Measurements from ENCODE around the gene HOGA1.

GRCh38 chr10:97550336-97551149 is 33.6 kb upstream of the HOGA1 start:
- TF ChIP-seq SUZ12 (IDR thresholded peaks at IDR 0.05) (no peak), BHLHE40 (IDR thresholded peaks at IDR 0.05; ENCODE audit: borderline replicate concordance) (no peak), FOXM1 (IDR thresholded peaks at IDR 0.05; ENCODE audit: borderline replicate concordance) (no peak), ELF4 (IDR thresholded peaks at IDR 0.05) (no peak)

Measured in HEK293T (cell line).